ENCODE measurements around the gene DPY19L3.

DPY19L3 gene

GRCh38 chr19:32407004-32407992 is 1.7 kb downstream of the DPY19L3 start:
- Histone ChIP-seq H3K79me2 (ENCODE audit: control insufficient read depth, insufficient read depth, low read length, poor library complexity) (peaks cover 11% of the 10 kb centered on the region), H4K12ac (ENCODE audit: low read depth, low read length) (no peak overlapping the region), H3K4me3 (ENCODE audit: low read depth, low read length) (no peak overlapping the region), H3K9ac (ENCODE audit: low read length) (no peak overlapping the region), H3K36me3 (ENCODE audit: control insufficient read depth in 1 of 2, insufficient read depth in 2 of 2, low read length in 2 of 2) (peaks cover 9 to 13% of the 10 kb centered on the region in 2 experiments), H3K4me2 (ENCODE audit: low read length) (no peak overlapping the region), H2BK5ac (ENCODE audit: low read depth, low read length, poor library complexity) (no peak overlapping the region), H3K14ac (ENCODE audit: low read length) (no peak overlapping the region), H3K4ac (ENCODE audit: low read depth, low read length) (no peak overlapping the region), H4K8ac (ENCODE audit: low read depth, low read length) (no peak overlapping the region), H3K79me1 (ENCODE audit: low read length) (peaks cover 12% of the 10 kb centered on the region), H3K9me3 (ENCODE audit: insufficient read depth, low read depth, low read length) (no peaks in the 10 kb centered on the region), H4K91ac (ENCODE audit: low read depth, low read length) (no peak overlapping the region), H2AK5ac (ENCODE audit: low read length) (no peak overlapping the region), H2BK12ac (ENCODE audit: low read length) (no peak overlapping the region), H2BK120ac (ENCODE audit: insufficient read depth, low read length, poor library complexity) (no peak overlapping the region), H3K4me1 (ENCODE audit: control insufficient read depth in 1 of 2, insufficient read depth in 2 of 2, low read length in 2 of 2) (peaks cover 8 to 9% of the 10 kb centered on the region in 2 experiments), H2AFZ (ENCODE audit: insufficient read depth, low read length, poor library complexity) (no peak overlapping the region), H3K27ac (ENCODE audit: low read depth, low read length) (no peak overlapping the region), H3K23ac (ENCODE audit: low read length) (no peak overlapping the region), H3K18ac (ENCODE audit: low read length) (no peak overlapping the region), H3K27me3 (ENCODE audit: insufficient read depth, low read length) (no peaks in the 10 kb centered on the region)
- WGBS (ENCODE audit: extremely low coverage, insufficient coverage, insufficient read length): 100% methylated on average over 1 of the region's 19 CpGs
- DNase-seq: no peak

GRCh38 chr19:32415246-32415645 is 9.7 kb downstream of the DPY19L3 start:
- H4K12ac ChIP-seq (ENCODE audit: low read depth, low read length): no peak overlapping the region
- no CpG with 5 or more reads among the region's 5 CpGs for WGBS (ENCODE audit: extremely low coverage, insufficient coverage, insufficient read length)

GRCh38 chr19:32415669-32416068 is 10.1 kb downstream of the DPY19L3 start:
- H3K4me2 ChIP-seq (ENCODE audit: low read length): no peak overlapping the region
- no peak overlapping the region for H3K9ac ChIP-seq (ENCODE audit: low read length)
- no peak overlapping the region for H3K27ac ChIP-seq (ENCODE audit: low read depth, low read length)
- H3K23ac ChIP-seq (ENCODE audit: low read length): no peak overlapping the region
- H4K8ac ChIP-seq (ENCODE audit: low read depth, low read length): no peak overlapping the region
- no peak overlapping the region for H3K4ac ChIP-seq (ENCODE audit: low read depth, low read length)
- no peak overlapping the region for H2BK120ac ChIP-seq (ENCODE audit: insufficient read depth, low read length, poor library complexity)
- H3K9me3 ChIP-seq (ENCODE audit: insufficient read depth, low read depth, low read length): no peaks in the 10 kb centered on the region
- no peaks in the 10 kb centered on the region for H3K27me3 ChIP-seq (ENCODE audit: insufficient read depth, low read length)
- H3K79me2 ChIP-seq (ENCODE audit: control insufficient read depth, insufficient read depth, low read length, poor library complexity): no peaks in the 10 kb centered on the region
- H4K91ac ChIP-seq (ENCODE audit: low read depth, low read length): no peak overlapping the region
- H2BK5ac ChIP-seq (ENCODE audit: low read depth, low read length, poor library complexity): no peak overlapping the region
- no peaks in the 10 kb centered on the region for H3K79me1 ChIP-seq (ENCODE audit: low read length)
- H2AFZ ChIP-seq (ENCODE audit: insufficient read depth, low read length, poor library complexity): no peak overlapping the region
- peaks cover 0 to 1% of the 10 kb centered on the region in 2 experiments for H3K4me1 ChIP-seq (ENCODE audit: control insufficient read depth in 1 of 2, insufficient read depth in 2 of 2, low read length in 2 of 2)
- H3K36me3 ChIP-seq (ENCODE audit: control insufficient read depth in 1 of 2, insufficient read depth in 2 of 2, low read length in 2 of 2): peaks cover 17 to 26% of the 10 kb centered on the region in 2 experiments
- no peak overlapping the region for H2BK12ac ChIP-seq (ENCODE audit: low read length)
- no peak overlapping the region for H4K12ac ChIP-seq (ENCODE audit: low read depth, low read length)
- no peak for DNase-seq
- no peak overlapping the region for H3K14ac ChIP-seq (ENCODE audit: low read length)
- no peak overlapping the region for H3K4me3 ChIP-seq (ENCODE audit: low read depth, low read length)
- no peak overlapping the region for H2AK5ac ChIP-seq (ENCODE audit: low read length)
- no peak overlapping the region for H3K18ac ChIP-seq (ENCODE audit: low read length)
- no CpG with 5 or more reads among the region's 5 CpGs for WGBS (ENCODE audit: extremely low coverage, insufficient coverage, insufficient read length)

More at GRCh38 chr19:32415246-32415645, 9.7 kb downstream of the DPY19L3 start:
- Histone ChIP-seq H2AFZ (ENCODE audit: insufficient read depth, low read length, poor library complexity) (no peak overlapping the region), H3K18ac (ENCODE audit: low read length) (no peak overlapping the region), H3K23ac (ENCODE audit: low read length) (no peak overlapping the region), H3K27ac (ENCODE audit: low read depth, low read length) (no peak overlapping the region), H3K4me1 (ENCODE audit: control insufficient read depth in 1 of 2, insufficient read depth in 2 of 2, low read length in 2 of 2) (peaks cover 0 to 1% of the 10 kb centered on the region in 2 experiments), H3K9me3 (ENCODE audit: insufficient read depth, low read depth, low read length) (no peaks in the 10 kb centered on the region), H3K36me3 (ENCODE audit: control insufficient read depth in 1 of 2, insufficient read depth in 2 of 2, low read length in 2 of 2) (peaks cover 15 to 26% of the 10 kb centered on the region in 2 experiments), H2BK5ac (ENCODE audit: low read depth, low read length, poor library complexity) (no peak overlapping the region), H4K8ac (ENCODE audit: low read depth, low read length) (no peak overlapping the region), H2BK120ac (ENCODE audit: insufficient read depth, low read length, poor library complexity) (no peak overlapping the region), H2BK12ac (ENCODE audit: low read length) (no peak overlapping the region), H2AK5ac (ENCODE audit: low read length) (no peak overlapping the region), H4K91ac (ENCODE audit: low read depth, low read length) (no peak overlapping the region), H3K9ac (ENCODE audit: low read length) (no peak overlapping the region), H3K4me2 (ENCODE audit: low read length) (no peak overlapping the region), H3K14ac (ENCODE audit: low read length) (no peak overlapping the region), H3K79me1 (ENCODE audit: low read length) (no peaks in the 10 kb centered on the region), H3K4ac (ENCODE audit: low read depth, low read length) (no peak overlapping the region), H3K4me3 (ENCODE audit: low read depth, low read length) (no peak overlapping the region), H3K79me2 (ENCODE audit: control insufficient read depth, insufficient read depth, low read length, poor library complexity) (no peaks in the 10 kb centered on the region), H3K27me3 (ENCODE audit: insufficient read depth, low read length) (no peaks in the 10 kb centered on the region)
- DNase-seq: no peak

GRCh38 chr19:32416749-32417456 is 11.3 kb downstream of the DPY19L3 start:
- no peak overlapping the region for H3K4ac ChIP-seq (ENCODE audit: low read depth, low read length)
- no peak overlapping the region for H4K8ac ChIP-seq (ENCODE audit: low read depth, low read length)
- H3K27ac ChIP-seq (ENCODE audit: low read depth, low read length): no peak overlapping the region
- no CpG with 5 or more reads among the region's 8 CpGs for WGBS (ENCODE audit: extremely low coverage, insufficient coverage, insufficient read length)
- no peak overlapping the region for H2AK5ac ChIP-seq (ENCODE audit: low read length)
- no peaks in the 10 kb centered on the region for H3K79me2 ChIP-seq (ENCODE audit: control insufficient read depth, insufficient read depth, low read length, poor library complexity)
- no peak overlapping the region for H2BK12ac ChIP-seq (ENCODE audit: low read length)
- H3K27me3 ChIP-seq (ENCODE audit: insufficient read depth, low read length): no peaks in the 10 kb centered on the region
- H4K91ac ChIP-seq (ENCODE audit: low read depth, low read length): no peak overlapping the region
- DNase-seq: no peak
- no peaks in the 10 kb centered on the region for H3K9me3 ChIP-seq (ENCODE audit: insufficient read depth, low read depth, low read length)
- peaks cover 13 to 23% of the 10 kb centered on the region in 2 experiments for H3K36me3 ChIP-seq (ENCODE audit: control insufficient read depth in 1 of 2, insufficient read depth in 2 of 2, low read length in 2 of 2)
- no peak overlapping the region for H2AFZ ChIP-seq (ENCODE audit: insufficient read depth, low read length, poor library complexity)
- H3K79me1 ChIP-seq (ENCODE audit: low read length): no peaks in the 10 kb centered on the region
- no peak overlapping the region for H3K23ac ChIP-seq (ENCODE audit: low read length)
- no peak overlapping the region for H3K14ac ChIP-seq (ENCODE audit: low read length)
- H4K12ac ChIP-seq (ENCODE audit: low read depth, low read length): no peak overlapping the region
- peaks cover 0 to 1% of the 10 kb centered on the region in 2 experiments for H3K4me1 ChIP-seq (ENCODE audit: control insufficient read depth in 1 of 2, insufficient read depth in 2 of 2, low read length in 2 of 2)
- no peak overlapping the region for H2BK5ac ChIP-seq (ENCODE audit: low read depth, low read length, poor library complexity)
- H3K18ac ChIP-seq (ENCODE audit: low read length): no peak overlapping the region
- no peak overlapping the region for H2BK120ac ChIP-seq (ENCODE audit: insufficient read depth, low read length, poor library complexity)
- H3K4me2 ChIP-seq (ENCODE audit: low read length): no peak overlapping the region
- no peak overlapping the region for H3K4me3 ChIP-seq (ENCODE audit: low read depth, low read length)
- no peak overlapping the region for H3K9ac ChIP-seq (ENCODE audit: low read length)

Measured in trophoblast cell (in vitro differentiated cells and primary cell).